Hippocampal formation (tissue), 2 donors: Measurements from ENCODE around the gene RGS6.

ENCODE experiments used
- DNase-seq, 2 donors: peaks; one replicate each; lab custom pipeline; 2025; lab: John Stamatoyannopoulos, UW

RGS6 gene

GRCh38 chr14:72081137-72081536 lies 148.9 kb downstream of the RGS6 start:
- no peak for DNase-seq

GRCh38 chr14:72084935-72085334 lies 152.7 kb downstream of the RGS6 start:
- no peak for DNase-seq

- no peak for DNase-seq
These were observed 157.4 kb downstream of the RGS6 start for GRCh38 chr14:72089625-72090024.

- DNase-seq: no peak
These were observed 162.8 kb downstream of the RGS6 start for GRCh38 chr14:72094844-72095582.

- no peak for DNase-seq
These were observed 165.0 kb downstream of the RGS6 start for GRCh38 chr14:72097173-72097783.

GRCh38 chr14:72098210-72098609 lies 166.0 kb downstream of the RGS6 start:
- DNase-seq: no peak

- DNase-seq: no peak
These were observed 167.3 kb downstream of the RGS6 start for GRCh38 chr14:72099566-72099965.

GRCh38 chr14:72104011-72104613 lies 171.9 kb downstream of the RGS6 start:
- DNase-seq: no peak

GRCh38 chr14:72111911-72112310 lies 179.7 kb downstream of the RGS6 start:
- no peak for DNase-seq

- DNase-seq: no peak
These were observed 186.6 kb downstream of the RGS6 start for GRCh38 chr14:72118841-72119240.

GRCh38 chr14:72120315-72120714 lies 188.1 kb downstream of the RGS6 start:
- no peak for DNase-seq

GRCh38 chr14:72123755-72124154 lies 191.5 kb downstream of the RGS6 start:
- DNase-seq: no peak

GRCh38 chr14:72124171-72124570 lies 191.9 kb downstream of the RGS6 start:
- no peak for DNase-seq

GRCh38 chr14:72126091-72126490 lies 193.9 kb downstream of the RGS6 start:
- DNase-seq: no peak

GRCh38 chr14:72126561-72126960 lies 194.3 kb downstream of the RGS6 start:
- DNase-seq: no peak

- DNase-seq: no peak
These were observed 196.4 kb downstream of the RGS6 start for GRCh38 chr14:72128629-72129028.

GRCh38 chr14:72129291-72129690 lies 197.1 kb downstream of the RGS6 start:
- no peak for DNase-seq

GRCh38 chr14:72141084-72141483 lies 208.9 kb downstream of the RGS6 start:
- DNase-seq: no peak

GRCh38 chr14:72142328-72142727 lies 210.1 kb downstream of the RGS6 start:
- no peak for DNase-seq

- no peak for DNase-seq
These were observed 214.0 kb downstream of the RGS6 start for GRCh38 chr14:72146241-72146640.

- DNase-seq: no peak
These were observed 222.6 kb downstream of the RGS6 start for GRCh38 chr14:72154645-72155378.

- no peak for DNase-seq
These were observed 223.3 kb downstream of the RGS6 start for GRCh38 chr14:72155379-72155993.
